H9 (cell line): Measurements from ENCODE around the gene EPB41L4A. TPM values are rescaled to one million over a fixed set of nuclear protein-coding genes. Genes with fewer than 3 reads are reported as not detected.
"Not testable (repeated sequence)": the region's sequence is repeated elsewhere in the genome, so short reads cannot be mapped to it uniquely, and the experiment has no call there.

Source experiments
- DNase-seq: peaks from one replicate; pipeline ENCODE4 v3.0.0-alpha.2; 2017
- H2AFZ ChIP-seq: one replicate; pipeline ENCODE4 v1.6.1; 2013; ENCODE audit warnings: mild to moderate bottlenecking, low read length, control low read depth, moderate library complexity
- H2AK5ac ChIP-seq: 2 replicates; pipeline ENCODE4 v1.6.1; 2013; ENCODE audit warnings: low read length, control low read depth, mixed read lengths; ENCODE audit not compliant: insufficient read length
- H2BK120ac ChIP-seq: one replicate; pipeline ENCODE4 v1.6.1; 2013; ENCODE audit warnings: low read depth, mild to moderate bottlenecking, low read length, control low read depth, inconsistent platforms; ENCODE audit not compliant: poor library complexity, severe bottlenecking
- H2BK12ac ChIP-seq: 2 replicates; pipeline ENCODE4 v1.6.1; 2013; ENCODE audit warnings: low read length, control low read depth, mixed read lengths, low read depth; ENCODE audit not compliant: insufficient read length
- H2BK15ac ChIP-seq: 2 replicates; pipeline ENCODE4 v1.6.1; 2013; ENCODE audit warnings: low read depth, low read length, control low read depth
- H2BK20ac ChIP-seq: one replicate; pipeline ENCODE4 v1.6.1; 2013; ENCODE audit warnings: low read depth, mild to moderate bottlenecking, low read length, control low read depth, inconsistent platforms; ENCODE audit not compliant: poor library complexity, severe bottlenecking
- H2BK5ac ChIP-seq: 2 replicates; pipeline ENCODE4 v1.6.1; 2013; ENCODE audit warnings: low read length, control low read depth, mixed read lengths; ENCODE audit not compliant: insufficient read length
- H3K14ac ChIP-seq: 2 replicates; pipeline ENCODE4 v1.6.1; 2013; ENCODE audit warnings: low read length, control low read depth; ENCODE audit not compliant: insufficient read depth
- H3K18ac ChIP-seq: 2 replicates; pipeline ENCODE4 v1.6.1; 2013; ENCODE audit warnings: low read depth, mild to moderate bottlenecking, mixed read lengths, low read length, control low read depth; ENCODE audit not compliant: insufficient read length
- H3K23ac ChIP-seq: 2 replicates; pipeline ENCODE4 v1.6.1; 2013; ENCODE audit warnings: low read length, control low read depth, mixed read lengths, low read depth; ENCODE audit not compliant: insufficient read length
- H3K23me2 ChIP-seq: 2 replicates; pipeline ENCODE4 v1.6.1; 2013; ENCODE audit warnings: low read depth, mild to moderate bottlenecking, mixed read lengths, low read length, control low read depth; ENCODE audit not compliant: insufficient read length, poor library complexity, severe bottlenecking
- H3K27ac ChIP-seq: 2 replicates; pipeline ENCODE4 v1.5.1; 2013; ENCODE audit warnings: low read length, control low read depth, mixed read lengths, low read depth; ENCODE audit not compliant: insufficient read length
- H3K27me3 ChIP-seq: 2 replicates; pipeline ENCODE4 v1.6.1; 2013; ENCODE audit warnings: low read length, control low read depth, inconsistent platforms; ENCODE audit not compliant: insufficient read depth
- H3K4ac ChIP-seq: 2 replicates; pipeline ENCODE4 v1.6.1; 2013; ENCODE audit warnings: low read depth, mild to moderate bottlenecking, control low read depth, inconsistent platforms, low read length, moderate library complexity
- H3K4me1 ChIP-seq: 2 replicates; pipeline ENCODE4 v1.6.1; 2013; ENCODE audit warnings: low read length, control low read depth, inconsistent platforms; ENCODE audit not compliant: insufficient read depth
- H3K4me2 ChIP-seq: 2 replicates; pipeline ENCODE4 v1.6.1; 2013; ENCODE audit warnings: low read length, control low read depth, mixed read lengths; ENCODE audit not compliant: insufficient read length, insufficient read depth
- H3K56ac ChIP-seq: 2 replicates; pipeline ENCODE4 v1.6.1; 2013; ENCODE audit warnings: low read depth, mild to moderate bottlenecking, mixed read lengths, low read length, control low read depth; ENCODE audit not compliant: insufficient read length
- H3K79me1 ChIP-seq: 2 replicates; pipeline ENCODE4 v1.6.1; 2013; ENCODE audit warnings: low read depth, mild to moderate bottlenecking, moderate library complexity, low read length, control low read depth, inconsistent platforms; ENCODE audit not compliant: insufficient read depth, poor library complexity, severe bottlenecking
- H3K79me2 ChIP-seq: 2 replicates; pipeline ENCODE4 v1.6.1; 2013; ENCODE audit warnings: low read length, control low read depth, inconsistent platforms; ENCODE audit not compliant: insufficient read depth
- H3K9ac ChIP-seq: 2 replicates; pipeline ENCODE4 v1.6.1; 2013; ENCODE audit warnings: low read length, control low read depth, mixed read lengths; ENCODE audit not compliant: insufficient read length; ENCODE audit errors: extremely low read depth
- H3K9me3 ChIP-seq: one replicate; pipeline ENCODE4 v1.6.1; 2013; ENCODE audit warnings: low read depth, low read length, inconsistent platforms; ENCODE audit not compliant: control insufficient read depth
- H3T11ph ChIP-seq: one replicate; pipeline ENCODE4 v1.6.1; 2013; ENCODE audit warnings: mild to moderate bottlenecking, low read length, control low read depth, inconsistent platforms
- H4K20me1 ChIP-seq: one replicate; pipeline ENCODE4 v1.6.1; 2013; ENCODE audit not compliant: control insufficient read depth, insufficient read length, insufficient read depth
- H4K5ac ChIP-seq: 2 replicates; pipeline ENCODE4 v1.6.1; 2013; ENCODE audit warnings: low read depth, mild to moderate bottlenecking, mixed read lengths, low read length, control low read depth; ENCODE audit not compliant: insufficient read length
- H4K8ac ChIP-seq: replicated peaks from 2 replicates; pipeline ENCODE4 v1.6.1; 2013; ENCODE audit warnings: low read length, control low read depth, mixed read lengths, low read depth; ENCODE audit not compliant: insufficient read length
- H4K91ac ChIP-seq: 2 replicates; pipeline ENCODE4 v1.6.1; 2013; ENCODE audit warnings: low read depth, mild to moderate bottlenecking, moderate library complexity, mixed read lengths, low read length, control low read depth; ENCODE audit not compliant: insufficient read length
- H3K27ac Mint-ChIP-seq, 3 experiments: 2 replicates in 2 of 3; 3 replicates in 1 of 3; pipeline ENCODE4 v1.8.0; 2020 to 2021; ENCODE audit warnings: mixed read lengths in 3 of 3, mild to moderate bottlenecking in 1 of 3, moderate library complexity in 1 of 3
- H3K27me3 Mint-ChIP-seq: 2 replicates; pipeline ENCODE4 v1.8.0; 2021; ENCODE audit warnings: low read depth, mild to moderate bottlenecking, moderate library complexity, mixed read lengths
- H3K36me3 Mint-ChIP-seq, 3 experiments: 2 replicates in 2 of 3; 3 replicates in 1 of 3; pipeline ENCODE4 v1.8.0; 2020 to 2021; ENCODE audit warnings: low read depth in 3 of 3, mixed read lengths in 3 of 3; ENCODE audit not compliant: insufficient read depth in 1 of 3
- H3K4me1 Mint-ChIP-seq, 2 experiments: 2 replicates each; pipeline ENCODE4 v1.8.0; 2020; ENCODE audit warnings: mixed read lengths in 2 of 2
- H3K4me3 Mint-ChIP-seq, 2 experiments: 2 replicates in 1 of 2; 3 replicates in 1 of 2; pipeline ENCODE4 v1.8.0; 2020 to 2021; ENCODE audit warnings: mild to moderate bottlenecking in 2 of 2, mixed read lengths in 2 of 2, moderate library complexity in 1 of 2
- H3K9me3 Mint-ChIP-seq, 2 experiments: 2 replicates in 1 of 2; 3 replicates in 1 of 2; pipeline ENCODE4 v1.8.0; 2020; ENCODE audit warnings: mild to moderate bottlenecking in 2 of 2, mixed read lengths in 2 of 2, moderate library complexity in 1 of 2
- WGBS: extraction: QIAGEN DNeasy Blood & Tissue Kit; methylation state at CpG from one replicate; pipeline ENCODE4 v1.1.7; 2013; ENCODE audit warnings: missing lambda C conversion rate, low lambda C conversion rate, mixed read lengths; ENCODE audit not compliant: insufficient read length; ENCODE audit errors: extremely low coverage; 5-methylcytosine and 5-hydroxymethylcytosine counted together
- total RNA-seq: library from RNA; stranded (reverse); gene quantifications from 2 replicates; pipeline ENCODE4 v1.2.1, GENCODE V29; 2021
- TF ChIP-seq, protein P1 (sequence below): fragments of 200-600 bp; sonication (generic); conservative IDR thresholded peaks from 3 replicates; pipeline ENCODE4 v1.8.0; 2021; ENCODE audit warnings: antibody characterized with exemption, mild to moderate bottlenecking

Gene EPB41L4A
- total RNA-seq, 1 experiment from 2014 or later = 4.9 TPM

DNA sequence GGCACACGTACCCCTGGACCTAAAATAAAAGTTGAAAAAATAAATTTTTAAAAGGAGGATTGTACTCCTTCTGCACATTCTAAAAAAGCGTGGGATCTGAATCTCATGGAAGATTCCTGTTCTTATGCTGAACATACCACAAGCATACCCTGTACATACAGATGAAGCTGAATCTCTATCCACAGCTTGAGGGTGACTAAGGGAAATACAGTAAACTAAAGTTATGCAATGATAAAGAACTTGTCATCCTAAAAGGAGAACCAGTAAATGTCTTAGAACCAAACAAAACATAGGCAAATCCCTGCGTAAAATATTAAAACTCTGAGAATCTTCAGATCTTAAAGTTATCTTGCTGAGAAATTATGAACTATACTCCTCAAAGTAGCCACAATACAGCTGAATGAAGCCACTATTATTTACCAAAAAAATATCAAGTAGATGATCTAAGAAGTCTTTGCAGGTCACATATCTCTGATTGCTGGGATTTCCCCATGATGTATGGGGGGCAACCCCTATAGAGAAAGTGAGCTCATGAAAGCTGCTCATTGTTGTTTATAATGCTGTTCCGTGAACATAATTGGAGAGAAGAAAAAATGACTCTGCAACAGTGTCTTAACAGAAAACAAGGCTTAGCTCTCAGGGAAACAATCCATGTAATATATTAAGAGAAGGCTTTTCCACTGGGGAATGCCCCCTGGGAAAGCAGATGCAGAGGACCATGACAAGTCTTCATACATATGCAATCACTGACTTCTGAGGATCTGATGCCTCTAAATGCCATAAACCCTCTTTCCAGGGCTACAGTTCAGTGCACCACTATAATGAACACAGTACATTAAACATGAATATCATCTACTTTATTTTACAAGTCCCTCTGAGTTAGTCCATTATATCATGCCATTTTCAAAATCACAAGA is 210.1 kb downstream of the EPB41L4A start:
- Histone ChIP-seq H3K4me2 (no peak overlapping the region), H3K9me3 (no peaks in the 10 kb centered on the region), H3K23me2 (no peaks in the 10 kb centered on the region), H2AK5ac (no peak overlapping the region), H3K14ac (no peak overlapping the region), H3K27me3 (no peaks in the 10 kb centered on the region), H4K91ac (no peak overlapping the region), H4K5ac (no peak overlapping the region), H2AFZ (no peak overlapping the region), H2BK20ac (no peak overlapping the region), H4K8ac (no peak overlapping the region), H3K79me1 (no peaks in the 10 kb centered on the region), H3K27ac (no peak overlapping the region), H3K56ac (no peak overlapping the region), H2BK12ac (no peak overlapping the region), H2BK120ac (no peak overlapping the region), H3K4me1 (no peaks in the 10 kb centered on the region; the same call in 1 of the 2 replicates), H3K18ac (no peak overlapping the region), H2BK5ac (no peak overlapping the region), H3T11ph (no peak overlapping the region), H3K23ac (no peak overlapping the region), H3K79me2 (no peaks in the 10 kb centered on the region), H2BK15ac (no peak overlapping the region), H3K4ac (no peak overlapping the region), H4K20me1 (no peaks in the 10 kb centered on the region), H3K9ac (no peak overlapping the region)
- Mint-ChIP-seq H3K4me3 (no peak overlapping the region), H3K27ac (no peak overlapping the region), H3K36me3 (peaks cover 0 to 1% (median 0%) of the 10 kb centered on the region in 3 experiments; a peak in 3 of 7 replicates), H3K9me3 (no peaks in the 10 kb centered on the region; a peak in 1 of 5 replicates), H3K27me3 (no peaks in the 10 kb centered on the region), H3K4me1 (peaks cover 31 to 33% of the 10 kb centered on the region in 2 experiments)
- TF ChIP-seq, protein P1, sequence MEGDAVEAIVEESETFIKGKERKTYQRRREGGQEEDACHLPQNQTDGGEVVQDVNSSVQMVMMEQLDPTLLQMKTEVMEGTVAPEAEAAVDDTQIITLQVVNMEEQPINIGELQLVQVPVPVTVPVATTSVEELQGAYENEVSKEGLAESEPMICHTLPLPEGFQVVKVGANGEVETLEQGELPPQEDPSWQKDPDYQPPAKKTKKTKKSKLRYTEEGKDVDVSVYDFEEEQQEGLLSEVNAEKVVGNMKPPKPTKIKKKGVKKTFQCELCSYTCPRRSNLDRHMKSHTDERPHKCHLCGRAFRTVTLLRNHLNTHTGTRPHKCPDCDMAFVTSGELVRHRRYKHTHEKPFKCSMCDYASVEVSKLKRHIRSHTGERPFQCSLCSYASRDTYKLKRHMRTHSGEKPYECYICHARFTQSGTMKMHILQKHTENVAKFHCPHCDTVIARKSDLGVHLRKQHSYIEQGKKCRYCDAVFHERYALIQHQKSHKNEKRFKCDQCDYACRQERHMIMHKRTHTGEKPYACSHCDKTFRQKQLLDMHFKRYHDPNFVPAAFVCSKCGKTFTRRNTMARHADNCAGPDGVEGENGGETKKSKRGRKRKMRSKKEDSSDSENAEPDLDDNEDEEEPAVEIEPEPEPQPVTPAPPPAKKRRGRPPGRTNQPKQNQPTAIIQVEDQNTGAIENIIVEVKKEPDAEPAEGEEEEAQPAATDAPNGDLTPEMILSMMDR = no peak
- WGBS = no CpG with 5 or more reads among the region's 4 CpGs
- DNase-seq = no peak

DNA sequence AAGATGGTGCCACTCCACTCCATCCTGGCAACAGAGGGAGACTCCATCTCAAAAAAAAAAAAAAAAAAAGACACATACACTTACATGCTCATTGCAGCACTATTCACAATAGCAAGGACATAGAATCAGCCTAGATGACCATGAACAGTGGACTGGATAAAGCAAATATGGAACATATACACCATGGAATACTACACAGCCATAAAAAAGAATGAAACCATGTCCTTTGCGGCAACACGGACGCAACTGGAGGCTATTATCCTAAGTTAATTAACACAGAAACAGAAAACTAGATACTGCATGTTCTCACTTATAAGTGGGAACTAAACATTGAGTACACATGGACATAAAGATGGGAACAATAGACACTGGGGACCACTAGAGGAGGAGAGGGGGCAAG is 210.9 kb downstream of the EPB41L4A start:
- not testable (repeated sequence) for H3K27me3 ChIP-seq, H3K23me2 ChIP-seq, H4K91ac ChIP-seq, H3K18ac ChIP-seq, H4K20me1 ChIP-seq, H3K27me3 Mint-ChIP-seq, H3K36me3 Mint-ChIP-seq, H3K14ac ChIP-seq, H3K4me2 ChIP-seq, H2BK20ac ChIP-seq, H3K9me3 ChIP-seq, H3K79me2 ChIP-seq, DNase-seq, H2BK12ac ChIP-seq, H3K4me3 Mint-ChIP-seq, H3K27ac ChIP-seq, H3K4ac ChIP-seq, H3K56ac ChIP-seq, H3K9me3 Mint-ChIP-seq, H3K79me1 ChIP-seq, H3K4me1 ChIP-seq, H3K23ac ChIP-seq, H3K27ac Mint-ChIP-seq, H3T11ph ChIP-seq, H2BK5ac ChIP-seq, H4K5ac ChIP-seq, H2BK15ac ChIP-seq, H2AK5ac ChIP-seq, H3K9ac ChIP-seq, H2AFZ ChIP-seq, H2BK120ac ChIP-seq, H4K8ac ChIP-seq
- H3K4me1 Mint-ChIP-seq = peaks cover 31 to 33% of the 10 kb centered on the region in 2 experiments
- no CpG with 5 or more reads among the region's 3 CpGs for WGBS
